Spleen (tissue), 7 donors: ENCODE measurements around the gene CTAGE15.
"Not testable (repeated sequence)": the region's sequence is repeated elsewhere in the genome, so short reads cannot be mapped to it uniquely, and the experiment has no call there.

Source experiments
- POLR2A ChIP-seq, 3 donors: fragments of 450-650 bp; IDR thresholded peaks; one replicate each; pipeline ENCODE4 v1.5.1; 2017; ENCODE audit warnings: antibody characterized with exemption in 3 of 3, mild to moderate bottlenecking in 1 of 3
- POLR2AphosphoS5 ChIP-seq, 3 donors: sonication (generic); formaldehyde crosslinking; IDR thresholded peaks; one replicate each; pipeline ENCODE4 v1.5.1; 2017; ENCODE audit warnings: antibody characterized with exemption in 3 of 3
- TF ChIP-seq, protein P1 (sequence below), 11 experiments: fragments of 200-600 bp in 7 of 11; fragments of 450-650 bp in 4 of 11; sonication (generic) in 4 of 11; IDR thresholded peaks in 8 of 11; conservative IDR thresholded peaks in 3 of 11; 1 replicate in 7 of 11; 2 replicates in 4 of 11; pipeline versions ENCODE4 v1.4.0 to v1.8.0; 2016 to 2021; ENCODE audit warnings: antibody characterized with exemption in 11 of 11, inconsistent platforms in 4 of 11, mild to moderate bottlenecking in 1 of 11
- donor health status: DM: no; HTN: no; CAD: no; lungs with moderate emphysema.
- donor health status: DM: no; HTN: no; CAD: no.
- donor health status: DM: no; HTN: no; CAD: no.

DNA sequence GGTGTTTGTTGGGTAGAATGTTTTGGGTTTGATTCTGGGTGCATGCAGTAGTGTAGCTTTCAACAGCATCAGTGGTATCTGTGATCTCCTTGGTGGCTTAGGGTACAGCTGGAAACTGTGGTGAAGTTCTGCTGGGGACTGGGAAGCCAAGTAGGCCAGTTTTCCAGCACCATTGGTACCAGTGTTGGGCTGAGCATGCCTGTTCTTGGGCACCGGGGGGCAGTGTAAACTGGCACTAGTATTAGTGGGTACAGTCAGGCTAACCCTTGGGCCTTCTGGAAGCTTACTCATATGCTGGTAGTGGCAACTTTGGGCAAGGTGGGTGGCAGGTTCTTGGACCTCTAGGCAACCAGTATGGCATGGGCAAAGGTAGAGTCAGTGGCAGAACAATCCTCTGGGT, 15.6 kb upstream of the CTAGE15 start:
- TF ChIP-seq, protein P1, sequence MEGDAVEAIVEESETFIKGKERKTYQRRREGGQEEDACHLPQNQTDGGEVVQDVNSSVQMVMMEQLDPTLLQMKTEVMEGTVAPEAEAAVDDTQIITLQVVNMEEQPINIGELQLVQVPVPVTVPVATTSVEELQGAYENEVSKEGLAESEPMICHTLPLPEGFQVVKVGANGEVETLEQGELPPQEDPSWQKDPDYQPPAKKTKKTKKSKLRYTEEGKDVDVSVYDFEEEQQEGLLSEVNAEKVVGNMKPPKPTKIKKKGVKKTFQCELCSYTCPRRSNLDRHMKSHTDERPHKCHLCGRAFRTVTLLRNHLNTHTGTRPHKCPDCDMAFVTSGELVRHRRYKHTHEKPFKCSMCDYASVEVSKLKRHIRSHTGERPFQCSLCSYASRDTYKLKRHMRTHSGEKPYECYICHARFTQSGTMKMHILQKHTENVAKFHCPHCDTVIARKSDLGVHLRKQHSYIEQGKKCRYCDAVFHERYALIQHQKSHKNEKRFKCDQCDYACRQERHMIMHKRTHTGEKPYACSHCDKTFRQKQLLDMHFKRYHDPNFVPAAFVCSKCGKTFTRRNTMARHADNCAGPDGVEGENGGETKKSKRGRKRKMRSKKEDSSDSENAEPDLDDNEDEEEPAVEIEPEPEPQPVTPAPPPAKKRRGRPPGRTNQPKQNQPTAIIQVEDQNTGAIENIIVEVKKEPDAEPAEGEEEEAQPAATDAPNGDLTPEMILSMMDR (IDR thresholded peaks at IDR 0.05 in 8 of 11, conservative IDR thresholded peaks at IDR 0.05 in 3 of 11) = not testable (repeated sequence)
- TF ChIP-seq POLR2A, POLR2AphosphoS5 (IDR thresholded peaks at IDR 0.05): not testable (repeated sequence)
